HTERT RPE-1 (cell line): ENCODE measurements around the gene WWOX.
"Not testable (repeated sequence)": the region's sequence is repeated elsewhere in the genome, so short reads cannot be mapped to it uniquely, and the experiment has no call there.

Source experiments
- in situ Hi-C: fragments of 300-500 bp; cut with MboI; formaldehyde crosslinking; loops from 4 replicates; pipeline ENCODE4 v1.14.3; 2020; ENCODE audit warnings: low sequenced_read_pairs

Gene WWOX

GRCh38 chr16:78664811-78665772 lies 565.6 kb downstream of the WWOX start:
- in situ Hi-C loops: no loop called here

DNA sequence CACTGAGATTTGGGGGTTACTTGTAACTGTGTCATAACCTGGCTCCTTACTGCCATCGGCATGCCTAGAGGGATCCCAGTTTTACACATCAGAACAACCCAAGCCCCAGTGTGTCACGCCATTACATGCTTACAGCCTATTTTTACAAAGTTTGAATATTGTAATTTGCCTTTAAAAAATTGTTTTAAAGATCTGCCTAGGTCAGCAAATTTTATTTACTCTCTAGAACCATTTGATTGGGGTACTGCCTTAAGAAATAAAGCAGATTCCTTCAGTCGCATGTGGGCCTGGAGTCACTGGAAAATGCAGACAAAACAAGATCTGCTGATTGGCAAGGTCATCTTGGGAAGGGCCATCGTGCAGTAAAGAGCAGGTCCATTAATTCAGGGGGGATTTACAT lies 566.9 kb downstream of the WWOX start:
- in situ Hi-C loops: no loop called here

DNA sequence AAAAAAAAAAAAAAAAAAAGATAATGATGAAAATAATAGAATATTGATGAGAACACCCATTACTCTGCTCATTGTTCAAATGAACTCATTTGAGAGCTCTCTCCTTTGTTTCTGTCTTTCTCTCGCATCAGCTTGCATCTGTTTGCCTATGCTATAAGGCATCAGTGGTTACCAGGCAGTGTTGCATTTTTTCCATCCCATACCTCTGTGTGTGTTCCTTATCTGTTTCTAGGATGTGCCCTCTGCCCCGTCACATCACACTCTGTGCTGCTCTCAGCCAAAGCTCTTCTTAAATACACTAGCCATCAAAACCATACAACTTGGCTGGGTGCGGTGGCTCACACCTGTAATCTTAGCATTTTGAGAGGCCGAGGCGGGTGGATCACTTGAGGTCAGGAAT lies 568.2 kb downstream of the WWOX start:
- in situ Hi-C loops: no loop called here

GRCh38 chr16:78668393-78668792 lies 568.9 kb downstream of the WWOX start:
- in situ Hi-C loops: no loop called here

- in situ Hi-C loops: no loop called here
Observed at GRCh38 chr16:78669994-78670393, 570.5 kb downstream of the WWOX start.

- in situ Hi-C loops: no loop called here
Observed at GRCh38 chr16:78672779-78673556, 573.5 kb downstream of the WWOX start.

GRCh38 chr16:78673884-78674283 lies 574.4 kb downstream of the WWOX start:
- in situ Hi-C loops: no loop called here

DNA sequence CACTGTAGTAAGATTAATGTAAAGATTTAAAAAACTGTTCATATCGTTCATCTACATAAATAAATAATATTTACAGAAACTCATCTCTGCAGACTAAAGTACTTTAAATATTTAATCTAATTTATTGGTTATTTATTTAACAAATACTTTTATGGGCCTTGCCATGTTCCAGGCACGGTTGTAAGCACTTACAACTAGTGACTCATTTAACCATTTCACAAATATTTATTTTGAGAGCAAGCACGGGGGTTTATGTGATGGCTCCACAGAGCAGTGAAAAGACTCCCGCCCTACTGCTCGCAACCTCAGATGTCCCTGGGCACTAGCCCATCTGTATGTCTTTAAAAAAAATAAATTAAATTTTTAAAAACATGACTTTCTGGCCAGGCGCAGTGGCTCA lies 575.9 kb downstream of the WWOX start:
- in situ Hi-C loops: no loop called here

GRCh38 chr16:78675951-78676792 lies 576.7 kb downstream of the WWOX start:
- in situ Hi-C loops: no loop called here

GRCh38 chr16:78677181-78677731 lies 577.8 kb downstream of the WWOX start:
- in situ Hi-C loops: no loop called here

- in situ Hi-C loops: no loop called here
Observed at GRCh38 chr16:78679546-78679945, 580.1 kb downstream of the WWOX start.

GRCh38 chr16:78681743-78682142 lies 582.3 kb downstream of the WWOX start:
- in situ Hi-C loops: no loop called here

DNA sequence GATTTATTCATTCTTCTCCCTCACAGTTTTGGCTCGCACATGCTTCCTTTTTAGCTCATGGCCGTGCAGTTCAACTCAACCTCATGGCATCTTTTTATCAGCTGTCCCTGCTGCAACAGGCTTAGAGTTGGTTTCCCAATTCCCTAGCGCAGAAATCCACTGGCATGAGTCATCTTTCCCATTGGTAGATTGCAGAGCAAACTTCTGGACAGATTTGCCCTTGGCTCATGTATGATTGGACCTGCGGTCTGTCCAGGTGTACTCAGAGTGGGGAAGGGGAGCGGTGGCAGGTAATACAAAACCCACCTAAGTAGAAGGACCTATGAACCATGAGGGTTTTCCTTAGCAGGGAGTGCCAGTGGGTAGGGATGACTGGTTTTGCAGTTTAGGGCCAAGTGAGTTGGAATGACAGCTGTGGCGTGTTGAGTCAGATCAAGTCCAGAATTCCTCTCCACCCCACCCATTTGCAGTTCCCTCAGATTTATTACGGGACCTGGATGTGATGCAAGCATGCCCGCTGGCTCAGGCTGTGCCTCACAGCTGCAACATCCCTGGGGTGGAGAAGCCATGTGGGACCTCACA lies 584.7 kb downstream of the WWOX start:
- in situ Hi-C loops: no loop called here

DNA sequence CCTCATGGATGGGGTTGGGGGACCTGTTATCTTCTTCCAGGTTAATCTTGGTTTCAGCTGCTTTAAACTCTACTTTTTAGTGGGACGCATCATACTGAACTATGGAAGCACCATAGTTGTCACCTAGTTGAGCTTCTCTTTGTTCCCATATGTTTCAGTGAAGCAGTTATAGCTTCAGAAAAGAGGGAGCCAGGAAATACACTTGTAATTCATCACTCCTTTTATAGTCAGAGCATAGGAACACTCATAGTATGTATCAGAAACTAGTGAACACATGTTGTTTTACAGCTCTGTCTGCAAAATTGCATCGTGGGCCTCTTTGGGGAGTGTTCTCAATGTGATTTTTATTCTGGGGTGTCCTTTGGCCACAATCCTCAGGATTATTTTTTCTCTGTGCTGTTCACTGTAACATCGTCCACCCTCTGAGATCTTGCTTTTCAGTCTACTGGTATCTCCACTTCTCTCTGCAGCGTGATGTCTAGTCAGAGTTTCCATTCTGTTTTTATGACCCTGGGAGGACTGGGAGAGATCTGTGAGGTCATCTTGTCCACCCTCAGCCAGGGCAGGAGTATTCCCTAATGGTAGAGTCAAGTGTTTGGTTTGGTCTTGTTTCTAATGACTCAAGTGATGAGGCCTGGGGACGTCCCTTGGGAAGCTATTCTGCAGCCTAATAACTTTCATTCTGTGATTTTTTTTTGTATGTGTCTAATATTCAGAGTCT lies 585.4 kb downstream of the WWOX start:
- in situ Hi-C loops: no loop called here

DNA sequence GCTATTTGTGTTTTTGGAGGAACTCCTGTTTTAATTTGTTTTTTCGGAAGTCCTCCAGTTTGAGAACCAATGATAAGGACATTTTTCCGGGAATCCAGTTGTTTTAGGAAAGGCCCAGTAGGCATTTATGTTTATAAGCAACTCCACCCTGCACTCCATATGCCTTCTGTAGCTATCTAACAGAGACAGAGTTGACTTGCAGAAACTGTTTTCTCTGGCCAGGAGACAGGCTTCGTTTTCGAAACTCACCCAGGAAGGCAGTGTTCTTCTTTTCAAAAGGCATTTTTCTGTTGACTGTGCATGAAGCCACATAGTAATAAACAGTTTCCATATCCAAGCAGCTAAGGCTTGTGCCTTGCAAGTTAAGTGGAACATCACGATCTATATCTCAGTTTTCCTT lies 587.1 kb downstream of the WWOX start:
- in situ Hi-C loops: no loop called here

DNA sequence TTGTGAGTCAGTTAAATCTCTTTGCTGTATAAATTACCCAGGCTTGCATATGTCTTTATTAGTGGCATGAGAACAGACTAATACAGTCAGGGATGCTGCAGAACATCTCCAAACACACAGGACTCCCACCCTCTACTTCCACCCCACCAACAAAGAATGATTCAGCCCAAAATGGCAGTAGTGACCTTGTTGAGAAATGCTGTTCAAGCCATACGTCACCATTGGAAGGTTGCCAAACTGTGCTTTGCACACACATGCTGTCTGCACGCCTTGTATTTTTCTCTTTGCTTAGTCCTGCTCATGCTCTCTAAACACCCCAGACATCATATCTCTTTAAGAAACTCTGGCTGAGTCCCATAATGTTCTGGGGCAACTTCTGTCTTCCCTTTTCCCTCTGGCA lies 589.6 kb downstream of the WWOX start:
- in situ Hi-C loops: no loop called here

DNA sequence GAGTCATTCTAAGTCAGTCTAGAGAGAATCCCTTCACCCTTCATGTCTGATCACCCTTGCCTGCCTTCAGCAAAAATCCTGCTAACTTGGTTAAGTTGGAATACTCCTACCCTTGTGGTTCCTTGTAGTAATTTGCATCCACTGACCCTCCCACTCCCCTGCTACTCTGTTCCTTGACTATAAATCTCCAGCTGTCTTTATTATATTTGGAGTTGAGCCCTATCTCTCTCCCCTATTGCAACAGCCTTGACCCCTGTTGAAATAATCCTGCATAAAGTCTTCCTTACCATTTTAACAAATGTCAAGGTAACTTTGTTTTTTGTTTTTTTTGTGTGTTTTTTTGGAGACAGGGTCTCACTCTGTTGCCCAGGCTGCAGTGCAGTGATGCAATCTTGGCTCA lies 590.1 kb downstream of the WWOX start:
- in situ Hi-C loops: no loop called here

- in situ Hi-C loops: no loop called here
Observed at GRCh38 chr16:78690510-78690909, 591.1 kb downstream of the WWOX start.

- in situ Hi-C loops: not testable (repeated sequence)
Observed at GRCh38 chr16:78691746-78692145, 592.3 kb downstream of the WWOX start.

DNA sequence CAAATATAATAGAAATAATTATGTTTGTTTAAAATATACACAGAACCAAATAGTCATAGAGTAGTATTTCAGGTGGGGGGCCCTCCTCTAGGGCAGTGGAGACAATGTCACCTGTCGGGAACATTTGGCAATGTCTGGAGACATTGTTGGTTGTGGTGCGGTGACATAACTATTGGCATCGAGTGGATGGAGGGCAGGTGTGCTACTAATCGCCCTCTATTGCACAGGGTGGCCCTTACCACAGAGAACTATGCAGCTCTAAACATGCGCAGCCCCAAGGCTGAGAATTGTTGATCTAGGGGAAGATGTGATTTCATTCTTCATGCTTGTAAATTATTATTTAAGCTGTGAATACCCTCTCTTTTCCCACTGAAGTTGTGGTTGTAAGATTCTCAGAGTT lies 594.0 kb downstream of the WWOX start:
- in situ Hi-C loops: no loop called here
